ENCODE measurements around the gene ITGAX. TPM values are rescaled to one million over a fixed set of nuclear protein-coding genes. Genes with fewer than 3 reads are reported as not detected.

The ITGAX gene
- polyA plus RNA-seq, 4 donors: 0.22 to 2.5 (median 1.1) TPM

- WGBS, 3 donors: 85 to 88% (median 87%) methylated on average over 22 to 26 of the region's 26 CpGs
- Histone ChIP-seq H3K4me3 (ENCODE audit: low read depth in 1 of 3, low read length in 3 of 3) (no peak overlapping the region), H3K27me3 (ENCODE audit: control insufficient read depth in 3 of 3, insufficient read depth in 3 of 3, low read length in 3 of 3) (no peaks in the 10 kb centered on the region), H3K4me1 (ENCODE audit: control insufficient read depth in 3 of 3, insufficient read depth in 2 of 3, low read depth in 1 of 3, low read length in 2 of 3) (no peaks in the 10 kb centered on the region), H3K27ac (ENCODE audit: low read depth in 1 of 3, low read length in 2 of 3) (no peak overlapping the region), H3K36me3 (ENCODE audit: control insufficient read depth in 3 of 3, insufficient read depth in 2 of 3, low read depth in 1 of 3, low read length in 3 of 3) (no peaks in the 10 kb centered on the region), H3K9me3 (ENCODE audit: control insufficient read depth in 2 of 2, insufficient read depth in 1 of 2, low read depth in 1 of 2, low read length in 1 of 2) (no peaks in the 10 kb centered on the region)
- DNase-seq (no peak), FAIRE-seq (no peak)
Observed at GRCh38 chr16:31362476-31363405, 7.8 kb downstream of the ITGAX start.

GRCh38 chr16:31363721-31364120 is 8.7 kb downstream of the ITGAX start:
- no peaks in the 10 kb centered on the region for H3K9me3 ChIP-seq (ENCODE audit: control insufficient read depth in 2 of 2, insufficient read depth in 1 of 2, low read depth in 1 of 2, low read length in 1 of 2)
- H3K27me3 ChIP-seq (ENCODE audit: control insufficient read depth in 3 of 3, insufficient read depth in 3 of 3, low read length in 3 of 3): no peaks in the 10 kb centered on the region
- no peak overlapping the region for H3K4me3 ChIP-seq (ENCODE audit: low read depth in 1 of 3, low read length in 3 of 3)
- FAIRE-seq (no peak), DNase-seq (no peak)
- H3K36me3 ChIP-seq (ENCODE audit: control insufficient read depth in 3 of 3, insufficient read depth in 2 of 3, low read depth in 1 of 3, low read length in 3 of 3): no peaks in the 10 kb centered on the region
- no peaks in the 10 kb centered on the region for H3K4me1 ChIP-seq (ENCODE audit: control insufficient read depth in 3 of 3, insufficient read depth in 2 of 3, low read depth in 1 of 3, low read length in 2 of 3)
- WGBS, 3 donors: 91 to 93% (median 92%) methylated on average over 8 of the region's 8 CpGs
- H3K27ac ChIP-seq (ENCODE audit: low read depth in 1 of 3, low read length in 2 of 3): no peak overlapping the region

- FAIRE-seq (no peak), DNase-seq (no peak)
- Histone ChIP-seq H3K27ac (ENCODE audit: low read depth in 1 of 3, low read length in 2 of 3) (no peak overlapping the region), H3K4me3 (ENCODE audit: low read depth in 1 of 3, low read length in 3 of 3) (no peak overlapping the region), H3K27me3 (ENCODE audit: control insufficient read depth in 3 of 3, insufficient read depth in 3 of 3, low read length in 3 of 3) (no peaks in the 10 kb centered on the region), H3K4me1 (ENCODE audit: control insufficient read depth in 3 of 3, insufficient read depth in 2 of 3, low read depth in 1 of 3, low read length in 2 of 3) (no peaks in the 10 kb centered on the region), H3K9me3 (ENCODE audit: control insufficient read depth in 2 of 2, insufficient read depth in 1 of 2, low read depth in 1 of 2, low read length in 1 of 2) (no peaks in the 10 kb centered on the region), H3K36me3 (ENCODE audit: control insufficient read depth in 3 of 3, insufficient read depth in 2 of 3, low read depth in 1 of 3, low read length in 3 of 3) (no peaks in the 10 kb centered on the region)
- 72 to 81% (median 78%) methylated on average over 6 of the region's 6 CpGs for WGBS, 3 donors
Observed at GRCh38 chr16:31364421-31364820, 9.4 kb downstream of the ITGAX start.

- no peaks in the 10 kb centered on the region for H3K4me1 ChIP-seq (ENCODE audit: control insufficient read depth in 3 of 3, insufficient read depth in 2 of 3, low read depth in 1 of 3, low read length in 2 of 3)
- FAIRE-seq: no peak
- H3K36me3 ChIP-seq (ENCODE audit: control insufficient read depth in 3 of 3, insufficient read depth in 2 of 3, low read depth in 1 of 3, low read length in 3 of 3): no peaks in the 10 kb centered on the region
- no peaks in the 10 kb centered on the region for H3K27me3 ChIP-seq (ENCODE audit: control insufficient read depth in 3 of 3, insufficient read depth in 3 of 3, low read length in 3 of 3)
- no peak overlapping the region for H3K27ac ChIP-seq (ENCODE audit: low read depth in 1 of 3, low read length in 2 of 3)
- H3K4me3 ChIP-seq (ENCODE audit: low read depth in 1 of 3, low read length in 3 of 3): no peak overlapping the region
- no peaks in the 10 kb centered on the region for H3K9me3 ChIP-seq (ENCODE audit: control insufficient read depth in 2 of 2, insufficient read depth in 1 of 2, low read depth in 1 of 2, low read length in 1 of 2)
- 88 to 92% (median 89%) methylated on average over 7 of the region's 7 CpGs for WGBS, 3 donors
- no peak for DNase-seq
Observed at GRCh38 chr16:31365131-31365865, 10.3 kb downstream of the ITGAX start.

GRCh38 chr16:31367853-31368252 is 12.9 kb downstream of the ITGAX start:
- Histone ChIP-seq H3K27me3 (ENCODE audit: control insufficient read depth in 3 of 3, insufficient read depth in 3 of 3, low read length in 3 of 3) (no peaks in the 10 kb centered on the region), H3K9me3 (ENCODE audit: control insufficient read depth in 2 of 2, insufficient read depth in 1 of 2, low read depth in 1 of 2, low read length in 1 of 2) (no peaks in the 10 kb centered on the region), H3K4me3 (ENCODE audit: low read depth in 1 of 3, low read length in 3 of 3) (no peak overlapping the region), H3K36me3 (ENCODE audit: control insufficient read depth in 3 of 3, insufficient read depth in 2 of 3, low read depth in 1 of 3, low read length in 3 of 3) (no peaks in the 10 kb centered on the region), H3K4me1 (ENCODE audit: control insufficient read depth in 3 of 3, insufficient read depth in 2 of 3, low read depth in 1 of 3, low read length in 2 of 3) (no peaks in the 10 kb centered on the region), H3K27ac (ENCODE audit: low read depth in 1 of 3, low read length in 2 of 3) (no peak overlapping the region)
- WGBS, 3 donors: 75 to 94% (median 87%) methylated on average over 3 of the region's 3 CpGs
- DNase-seq: no peak
- FAIRE-seq: no peak

- no peak overlapping the region for H3K4me3 ChIP-seq (ENCODE audit: low read depth in 1 of 3, low read length in 3 of 3)
- H3K9me3 ChIP-seq (ENCODE audit: control insufficient read depth in 2 of 2, insufficient read depth in 1 of 2, low read depth in 1 of 2, low read length in 1 of 2): peaks cover 0 to 5% of the 10 kb centered on the region in 2 donors
- H3K36me3 ChIP-seq (ENCODE audit: control insufficient read depth in 3 of 3, insufficient read depth in 2 of 3, low read depth in 1 of 3, low read length in 3 of 3): no peaks in the 10 kb centered on the region
- DNase-seq (no peak), FAIRE-seq (no peak)
- H3K27me3 ChIP-seq (ENCODE audit: control insufficient read depth in 3 of 3, insufficient read depth in 3 of 3, low read length in 3 of 3): no peaks in the 10 kb centered on the region
- no peak overlapping the region for H3K27ac ChIP-seq (ENCODE audit: low read depth in 1 of 3, low read length in 2 of 3)
- H3K4me1 ChIP-seq (ENCODE audit: control insufficient read depth in 3 of 3, insufficient read depth in 2 of 3, low read depth in 1 of 3, low read length in 2 of 3): no peaks in the 10 kb centered on the region
- WGBS, 3 donors: 92 to 94% (median 94%) methylated on average over 10 to 12 of the region's 12 CpGs
Observed at GRCh38 chr16:31371008-31371407, 16.0 kb downstream of the ITGAX start.

GRCh38 chr16:31371619-31372484 is 16.9 kb downstream of the ITGAX start:
- WGBS, 3 donors: 80 to 82% (median 81%) methylated on average over 41 to 42 of the region's 42 CpGs
- H3K4me3 ChIP-seq (ENCODE audit: low read depth in 1 of 3, low read length in 3 of 3): no peak overlapping the region
- peaks cover 0 to under 1% (median 0%) of the 10 kb centered on the region in 3 donors for H3K4me1 ChIP-seq (ENCODE audit: control insufficient read depth in 3 of 3, insufficient read depth in 2 of 3, low read depth in 1 of 3, low read length in 2 of 3)
- no peaks in the 10 kb centered on the region for H3K27me3 ChIP-seq (ENCODE audit: control insufficient read depth in 3 of 3, insufficient read depth in 3 of 3, low read length in 3 of 3)
- DNase-seq (no peak), FAIRE-seq (no peak)
- no peak overlapping the region for H3K27ac ChIP-seq (ENCODE audit: low read depth in 1 of 3, low read length in 2 of 3)
- H3K9me3 ChIP-seq (ENCODE audit: control insufficient read depth in 2 of 2, insufficient read depth in 1 of 2, low read depth in 1 of 2, low read length in 1 of 2): peaks cover 0 to 5% of the 10 kb centered on the region in 2 donors
- no peaks in the 10 kb centered on the region for H3K36me3 ChIP-seq (ENCODE audit: control insufficient read depth in 3 of 3, insufficient read depth in 2 of 3, low read depth in 1 of 3, low read length in 3 of 3)

GRCh38 chr16:31373235-31373634 is 18.3 kb downstream of the ITGAX start:
- FAIRE-seq: no peak

More at GRCh38 chr16:31373235-31373634, 18.3 kb downstream of the ITGAX start:
- no peak for DNase-seq
- no peak overlapping the region for H3K27ac ChIP-seq (ENCODE audit: low read depth in 1 of 3, low read length in 2 of 3)
- H3K4me3 ChIP-seq (ENCODE audit: low read depth in 1 of 3, low read length in 3 of 3): no peak overlapping the region
- 40 to 75% (median 65%) methylated on average over 14 of the region's 14 CpGs for WGBS, 3 donors
- H3K36me3 ChIP-seq (ENCODE audit: control insufficient read depth in 3 of 3, insufficient read depth in 2 of 3, low read depth in 1 of 3, low read length in 3 of 3): no peaks in the 10 kb centered on the region
- no peaks in the 10 kb centered on the region for H3K27me3 ChIP-seq (ENCODE audit: control insufficient read depth in 3 of 3, insufficient read depth in 3 of 3, low read length in 3 of 3)
- H3K9me3 ChIP-seq (ENCODE audit: control insufficient read depth in 2 of 2, insufficient read depth in 1 of 2, low read depth in 1 of 2, low read length in 1 of 2): peaks cover 0 to 5% of the 10 kb centered on the region in 2 donors
- peaks cover 0 to 8% (median 0%) of the 10 kb centered on the region in 3 donors for H3K4me1 ChIP-seq (ENCODE audit: control insufficient read depth in 3 of 3, insufficient read depth in 2 of 3, low read depth in 1 of 3, low read length in 2 of 3)

All from small intestine (tissue), 7 donors.